ENCODE measurements around the gene PSAPL1. TPM values are rescaled to one million over a fixed set of nuclear protein-coding genes. Genes with fewer than 3 reads are reported as not detected.

PSAPL1 gene
- total RNA-seq, 4 donors from 2014 or later, result not detected

DNA sequence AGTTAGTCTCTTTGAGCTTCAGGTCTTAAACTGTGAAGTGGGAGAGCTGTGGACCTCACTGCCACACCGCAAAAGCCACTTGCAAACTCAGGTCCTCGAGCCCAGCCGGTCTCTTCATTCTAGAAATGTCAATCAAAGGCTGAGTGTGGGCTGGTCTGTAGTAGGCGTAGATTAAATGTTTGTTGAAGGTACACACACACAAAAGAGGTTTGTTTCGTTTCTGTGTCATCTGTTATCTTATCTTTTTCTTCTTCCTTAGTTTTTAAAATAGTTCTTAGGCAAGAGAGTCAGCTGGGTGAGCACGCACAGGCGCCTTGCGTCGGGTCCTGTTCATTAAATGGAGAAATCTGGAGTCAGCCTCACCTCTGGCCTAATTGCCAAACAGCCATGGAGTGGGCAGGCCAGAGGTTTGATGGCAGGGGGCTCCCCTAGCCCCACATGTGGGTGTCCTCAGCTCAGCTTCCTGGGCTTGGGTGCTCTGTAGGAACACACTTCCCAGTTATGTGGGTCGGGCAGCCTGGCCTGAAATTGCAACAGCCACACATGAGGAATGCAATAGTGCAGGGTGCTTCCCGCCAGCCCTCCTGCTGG, 836 bp upstream of the PSAPL1 start:
- Histone ChIP-seq H3K27ac (replicated peaks in 1 of 4) (no peak overlapping the region), H3K4me3 (no peak overlapping the region), H3K27me3 (no peaks in the 10 kb centered on the region), H3K9me3 (no peaks in the 10 kb centered on the region), H3K36me3 (no peaks in the 10 kb centered on the region), H3K4me1 (peaks cover 3 to 17% (median 9%) of the 10 kb centered on the region in 4 donors)
- intact Hi-C loops (cut with DNase I), result no loop called here
- 80% methylated on average over 10 of the region's 11 CpGs for WGBS
- TF ChIP-seq EP300 (IDR thresholded peaks at IDR 0.05) (no peak), POLR2A (IDR thresholded peaks at IDR 0.05; ENCODE audit: low read depth) (no peak), POLR2AphosphoS5 (IDR thresholded peaks at IDR 0.05) (no peak)
- TF ChIP-seq, protein P1, sequence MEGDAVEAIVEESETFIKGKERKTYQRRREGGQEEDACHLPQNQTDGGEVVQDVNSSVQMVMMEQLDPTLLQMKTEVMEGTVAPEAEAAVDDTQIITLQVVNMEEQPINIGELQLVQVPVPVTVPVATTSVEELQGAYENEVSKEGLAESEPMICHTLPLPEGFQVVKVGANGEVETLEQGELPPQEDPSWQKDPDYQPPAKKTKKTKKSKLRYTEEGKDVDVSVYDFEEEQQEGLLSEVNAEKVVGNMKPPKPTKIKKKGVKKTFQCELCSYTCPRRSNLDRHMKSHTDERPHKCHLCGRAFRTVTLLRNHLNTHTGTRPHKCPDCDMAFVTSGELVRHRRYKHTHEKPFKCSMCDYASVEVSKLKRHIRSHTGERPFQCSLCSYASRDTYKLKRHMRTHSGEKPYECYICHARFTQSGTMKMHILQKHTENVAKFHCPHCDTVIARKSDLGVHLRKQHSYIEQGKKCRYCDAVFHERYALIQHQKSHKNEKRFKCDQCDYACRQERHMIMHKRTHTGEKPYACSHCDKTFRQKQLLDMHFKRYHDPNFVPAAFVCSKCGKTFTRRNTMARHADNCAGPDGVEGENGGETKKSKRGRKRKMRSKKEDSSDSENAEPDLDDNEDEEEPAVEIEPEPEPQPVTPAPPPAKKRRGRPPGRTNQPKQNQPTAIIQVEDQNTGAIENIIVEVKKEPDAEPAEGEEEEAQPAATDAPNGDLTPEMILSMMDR (IDR thresholded peaks at IDR 0.05), result no peak
- no peak for DNase-seq (ENCODE audit: extremely low spot score)

GRCh38 chr4:7434141-7434765, 477 bp downstream of the PSAPL1 start:
- no peak for TF ChIP-seq POLR2A (IDR thresholded peaks at IDR 0.05; ENCODE audit: low read depth)
- TF ChIP-seq, protein P1 (IDR thresholded peaks at IDR 0.05), result no peak
- TF ChIP-seq EP300 (IDR thresholded peaks at IDR 0.05), result no peak
- no peak for TF ChIP-seq POLR2AphosphoS5 (IDR thresholded peaks at IDR 0.05)
- H3K4me1 ChIP-seq, result peaks cover 3 to 29% (median 13%) of the 10 kb centered on the region in 4 donors
- intact Hi-C loops (cut with DNase I), result no loop called here
- H3K4me3 ChIP-seq, result no peak overlapping the region
- no peaks in the 10 kb centered on the region for H3K27me3 ChIP-seq
- no peak for DNase-seq (ENCODE audit: extremely low spot score)
- no peaks in the 10 kb centered on the region for H3K36me3 ChIP-seq
- H3K27ac ChIP-seq (replicated peaks in 1 of 4), result no peak overlapping the region
- no peaks in the 10 kb centered on the region for H3K9me3 ChIP-seq
- 76% methylated on average over 17 of the region's 26 CpGs for WGBS

GRCh38 chr4:7433376-7434140, 1.2 kb downstream of the PSAPL1 start:
- intact Hi-C loops (cut with DNase I), result no loop called here
- H3K4me1 ChIP-seq, result peaks cover 3 to 30% (median 13%) of the 10 kb centered on the region in 4 donors

DNA sequence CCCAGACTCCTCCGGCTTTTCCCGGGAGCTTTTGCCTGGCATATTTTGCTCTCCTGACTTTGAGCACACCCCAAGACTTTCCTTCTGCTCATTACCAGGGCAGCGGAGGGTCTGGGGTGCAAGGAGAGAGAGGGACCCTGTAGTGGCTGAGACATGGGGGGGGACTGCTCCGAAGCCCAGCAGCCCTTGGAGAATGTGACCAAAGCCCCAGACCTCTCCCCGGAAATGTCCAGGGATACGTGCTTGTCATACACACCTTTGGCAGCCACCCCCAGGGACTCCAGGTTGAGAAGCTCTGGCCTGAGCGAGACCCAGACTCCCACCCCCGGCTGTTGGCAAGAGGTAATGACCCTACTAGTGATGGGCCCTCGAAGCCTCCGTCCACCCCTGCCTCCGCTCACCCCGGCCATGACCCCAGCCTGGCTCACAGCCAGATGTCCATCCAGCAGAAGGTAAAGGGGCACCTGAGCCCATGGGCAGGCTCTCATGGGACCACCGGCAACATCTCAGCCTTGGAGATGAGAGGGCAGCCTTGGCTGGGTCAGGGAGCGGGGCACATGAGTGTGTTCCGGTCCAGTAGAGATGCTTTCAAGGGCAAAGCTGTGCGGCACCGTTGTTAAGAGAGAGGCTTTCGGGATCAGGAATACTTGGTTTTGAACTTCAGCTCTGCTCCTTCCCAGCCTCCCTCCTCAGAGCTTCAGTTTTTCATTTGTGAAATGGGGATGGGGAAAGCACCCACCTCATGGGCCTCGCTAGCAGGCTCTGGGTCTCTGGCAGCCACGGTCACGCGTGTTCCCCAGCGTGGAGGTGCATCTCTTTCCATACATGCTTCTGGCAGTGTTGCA, 2.0 kb downstream of the PSAPL1 start:
- Histone ChIP-seq H3K4me1 (peaks cover 3 to 38% (median 14%) of the 10 kb centered on the region in 4 donors), H3K27ac (replicated peaks in 1 of 4) (no peak overlapping the region), H3K4me3 (no peak overlapping the region), H3K36me3 (no peaks in the 10 kb centered on the region), H3K9me3 (no peaks in the 10 kb centered on the region), H3K27me3 (no peaks in the 10 kb centered on the region)
- intact Hi-C loops (cut with DNase I), result no loop called here
- DNase-seq (ENCODE audit: extremely low spot score), result no peak
- 90% methylated on average over 16 of the region's 23 CpGs for WGBS
- TF ChIP-seq POLR2AphosphoS5 (IDR thresholded peaks at IDR 0.05), result no peak
- no peak for TF ChIP-seq EP300 (IDR thresholded peaks at IDR 0.05)
- TF ChIP-seq POLR2A (IDR thresholded peaks at IDR 0.05; ENCODE audit: low read depth), result no peak
- TF ChIP-seq, protein P1 (IDR thresholded peaks at IDR 0.05), result no peak

More at GRCh38 chr4:7433376-7434140, 1.2 kb downstream of the PSAPL1 start:
- Histone ChIP-seq H3K36me3 (no peaks in the 10 kb centered on the region), H3K27me3 (no peaks in the 10 kb centered on the region), H3K4me3 (no peak overlapping the region), H3K27ac (replicated peaks in 1 of 4) (no peak overlapping the region), H3K9me3 (no peaks in the 10 kb centered on the region)
- TF ChIP-seq POLR2AphosphoS5 (IDR thresholded peaks at IDR 0.05), result no peak
- no peak for TF ChIP-seq EP300 (IDR thresholded peaks at IDR 0.05)
- TF ChIP-seq POLR2A (IDR thresholded peaks at IDR 0.05; ENCODE audit: low read depth), result no peak
- TF ChIP-seq, protein P1 (IDR thresholded peaks at IDR 0.05), result no peak
- WGBS, result 94% methylated on average over 15 of the region's 28 CpGs
- DNase-seq (ENCODE audit: extremely low spot score), result no peak
